NCI-H526 treated with DMSO at 0.1 percent for 48 hours (cell line): ENCODE results near the gene STK26.
"Not testable (repeated sequence)": the region's sequence is repeated elsewhere in the genome, so short reads cannot be mapped to it uniquely, and the experiment has no call there.

Source experiments
- DNase-seq: peaks from one replicate; lab custom pipeline; 2025; lab: John Stamatoyannopoulos, UW

STK26 gene

DNA sequence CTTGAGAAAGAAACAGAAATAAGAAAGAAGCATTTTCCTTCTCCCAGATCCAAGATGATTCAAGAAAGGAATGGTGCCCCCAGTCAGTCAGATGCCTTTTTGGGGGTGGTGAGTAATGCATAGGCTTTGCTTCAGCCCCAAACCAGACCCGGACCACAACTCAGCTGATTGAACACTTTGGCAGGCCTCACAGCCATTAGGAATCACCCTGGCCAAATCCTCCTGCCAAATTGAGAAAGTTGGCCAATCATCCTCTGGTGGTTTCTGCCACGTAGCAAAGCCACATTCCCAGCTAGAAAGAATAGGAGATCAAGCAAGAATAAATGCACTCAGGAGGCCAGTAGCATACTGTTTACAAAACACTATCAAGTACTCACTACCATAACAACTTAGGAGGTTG is 71.1 kb downstream of the STK26 start:
- no peak for DNase-seq

DNA sequence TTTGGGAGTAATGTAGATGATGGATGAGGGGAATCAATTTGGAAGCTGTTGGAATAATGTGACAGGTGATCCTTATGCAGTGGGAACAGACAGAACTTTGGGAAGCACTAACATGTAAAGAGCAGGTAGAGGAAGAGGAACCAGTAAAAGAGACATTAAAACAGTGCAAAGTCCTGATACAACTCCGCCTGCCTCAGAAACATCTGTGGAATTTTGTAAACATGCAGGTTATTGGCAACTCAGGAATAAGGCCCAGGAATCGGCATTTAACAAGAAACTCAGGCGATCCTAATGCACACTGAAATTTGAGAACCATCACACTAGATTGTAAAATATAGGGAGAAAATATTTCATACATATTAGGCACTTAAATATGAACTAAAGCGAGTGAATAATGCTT is 75.6 kb downstream of the STK26 start:
- DNase-seq = not testable (repeated sequence)

DNA sequence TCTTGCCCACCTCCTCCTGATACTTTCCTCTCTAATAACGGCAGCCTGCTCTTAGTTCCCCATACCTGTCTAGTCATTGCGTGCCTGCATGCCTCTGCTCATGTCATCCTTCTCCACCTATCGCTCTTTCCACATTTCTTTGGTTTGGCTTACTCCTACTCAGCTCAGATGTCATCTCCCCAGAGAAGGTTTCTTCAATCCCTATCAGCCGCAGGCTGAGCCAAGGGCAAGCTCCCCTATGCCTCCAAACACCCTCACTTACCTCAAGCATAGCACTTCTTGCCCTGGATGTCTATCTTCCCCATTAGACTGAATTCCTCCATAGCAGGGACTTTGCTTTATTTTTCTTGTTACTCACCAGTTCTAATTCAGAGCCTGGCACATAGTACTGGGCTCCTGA is 78.1 kb downstream of the STK26 start:
- DNase-seq = no peak

DNA sequence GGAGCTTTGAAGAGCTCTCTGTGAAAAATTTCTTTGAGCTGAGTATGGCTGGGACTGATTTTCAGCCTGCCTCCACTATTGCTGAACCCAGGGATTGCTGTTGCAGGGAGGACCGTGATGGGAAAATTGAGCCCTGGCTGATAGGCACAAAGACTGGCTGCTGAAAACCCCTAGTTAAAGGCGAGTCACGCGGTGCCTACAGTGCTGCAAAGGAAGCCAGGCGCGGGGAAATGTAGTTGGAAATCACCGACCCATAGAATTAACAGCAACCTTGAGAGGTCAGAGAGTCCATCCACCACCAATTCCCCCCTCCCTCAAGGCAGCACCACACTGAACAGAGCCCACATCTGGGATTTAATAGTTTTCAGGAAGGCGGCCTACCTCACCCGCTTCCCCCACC is 78.7 kb downstream of the STK26 start:
- no peak for DNase-seq

DNA sequence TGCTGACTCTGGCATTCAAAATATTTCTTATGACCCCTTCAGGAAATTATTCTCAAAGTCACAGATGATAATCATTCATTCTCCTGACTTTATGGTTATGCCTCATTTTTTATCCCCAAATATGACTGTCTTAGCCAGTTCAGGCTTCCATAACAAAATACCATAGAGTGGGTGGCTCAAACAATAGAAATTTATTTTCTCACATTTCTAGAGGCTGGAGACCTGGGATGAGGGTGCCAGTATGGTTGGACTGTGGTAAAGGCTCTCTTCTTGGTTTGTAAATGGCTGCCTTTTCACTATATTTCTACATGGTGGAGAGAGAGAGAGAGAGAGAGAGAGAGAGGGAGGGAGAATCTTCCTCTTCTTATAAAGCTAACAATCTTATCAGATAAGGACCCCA is 84.2 kb downstream of the STK26 start:
- DNase-seq = no peak

DNA sequence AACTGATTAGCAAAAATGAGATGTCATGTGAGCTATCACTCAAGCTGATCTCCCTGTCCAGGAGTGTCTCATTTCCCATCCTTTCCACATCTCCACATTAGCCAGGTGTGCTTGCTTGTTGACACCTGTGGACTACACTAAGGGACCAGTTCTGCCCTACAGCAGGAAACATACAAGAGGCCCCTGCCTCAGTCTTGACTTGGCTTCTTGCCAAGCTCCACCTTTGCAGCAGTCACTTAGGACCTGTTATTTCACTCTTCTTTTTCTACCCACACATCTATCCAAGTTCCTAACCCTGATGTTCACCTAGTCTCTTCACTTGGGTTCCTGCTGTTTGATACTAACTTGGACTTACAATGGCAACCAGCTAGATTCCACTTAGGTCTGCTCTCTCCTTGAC is 91.5 kb downstream of the STK26 start:
- no peak for DNase-seq

DNA sequence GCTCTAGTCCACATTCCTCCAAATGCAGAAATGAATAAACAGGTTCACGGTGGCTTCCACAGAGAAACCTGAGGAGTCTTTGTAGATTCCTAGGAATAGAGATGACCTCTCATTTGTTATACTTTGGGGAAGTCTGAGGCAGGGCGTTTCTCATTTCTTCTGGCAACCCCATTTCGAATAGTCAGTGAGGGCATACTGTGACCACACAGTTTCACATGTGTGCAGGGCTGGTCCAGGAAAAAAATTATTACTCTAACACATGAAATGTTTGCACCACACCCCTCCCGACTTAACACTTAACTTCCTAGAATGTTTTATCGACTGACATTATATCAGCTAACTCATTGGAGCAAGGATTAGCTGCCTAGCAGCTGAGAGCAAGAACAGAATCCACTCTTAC is 92.7 kb downstream of the STK26 start:
- no peak for DNase-seq

DNA sequence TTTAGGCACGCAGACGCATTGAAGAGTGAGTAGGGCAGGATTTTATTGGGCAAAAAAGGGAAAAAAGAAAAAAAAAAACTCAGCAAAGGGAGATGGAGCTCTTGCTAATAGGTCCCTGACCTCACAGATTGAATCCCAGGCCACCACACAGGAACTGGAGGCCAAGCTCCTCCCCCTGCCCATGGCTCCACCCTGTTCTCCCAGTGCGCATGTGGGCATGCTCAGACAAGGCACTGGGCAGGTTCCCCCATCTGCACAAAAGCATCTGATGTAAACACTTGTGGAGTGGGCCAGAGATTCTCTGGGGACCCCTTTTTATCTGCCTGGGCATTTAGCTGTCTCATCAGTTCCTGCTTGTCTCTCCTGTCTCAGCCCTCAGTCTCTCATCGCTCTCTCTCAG is 95.3 kb downstream of the STK26 start:
- no peak for DNase-seq

DNA sequence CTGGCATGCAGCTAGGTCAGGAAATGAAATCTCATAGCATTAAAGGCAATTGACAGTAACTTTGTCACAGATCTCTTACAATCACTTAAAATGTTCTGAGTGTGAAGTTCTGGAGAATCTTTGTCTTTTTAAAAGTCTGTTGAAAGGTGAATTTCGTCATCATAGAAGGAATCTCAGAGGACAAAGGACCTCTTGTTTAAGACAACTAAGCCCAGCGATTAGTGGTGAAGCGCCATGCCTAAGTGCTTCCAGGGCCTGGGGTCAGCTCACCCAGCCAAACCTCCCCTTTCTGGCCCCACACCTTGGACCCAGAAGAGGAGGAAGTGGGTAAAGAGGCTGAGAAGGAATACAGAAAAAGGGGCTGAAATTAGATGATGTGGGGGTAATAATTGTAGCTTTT is 96.2 kb downstream of the STK26 start:
- no peak for DNase-seq

DNA sequence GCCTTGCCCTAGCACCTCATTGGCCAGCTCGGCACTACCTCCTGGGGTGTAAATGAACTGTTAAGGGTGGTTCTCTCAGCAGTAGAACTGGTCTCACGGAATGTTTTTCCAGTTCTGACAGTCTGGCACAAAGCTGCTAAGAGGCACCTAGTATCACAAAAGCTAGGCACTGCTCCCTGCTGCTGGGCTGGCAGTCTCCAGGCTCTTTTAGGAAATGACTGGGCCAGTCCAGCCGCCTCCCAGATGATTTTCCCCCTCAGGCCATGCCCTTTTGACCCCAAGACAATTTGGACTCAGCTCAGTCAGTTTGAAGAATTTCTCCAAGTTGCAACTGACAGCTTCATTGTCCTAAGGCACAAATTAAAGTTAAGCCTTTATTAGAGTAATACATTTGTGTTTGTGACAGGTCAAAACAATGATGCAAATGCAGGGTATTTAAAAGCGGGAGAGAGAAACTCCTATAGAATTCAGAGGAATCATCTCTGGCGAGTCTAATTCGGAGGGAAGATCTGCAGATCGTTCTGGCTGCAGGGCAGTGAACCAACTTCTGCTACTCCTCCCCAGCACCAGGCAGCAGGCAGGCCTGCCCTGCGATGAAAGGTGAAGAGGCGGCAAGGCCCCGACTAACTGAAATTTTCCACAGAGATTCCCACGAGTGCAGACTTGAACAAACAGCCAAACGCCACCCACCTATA is 96.9 kb downstream of the STK26 start:
- no peak for DNase-seq

DNA sequence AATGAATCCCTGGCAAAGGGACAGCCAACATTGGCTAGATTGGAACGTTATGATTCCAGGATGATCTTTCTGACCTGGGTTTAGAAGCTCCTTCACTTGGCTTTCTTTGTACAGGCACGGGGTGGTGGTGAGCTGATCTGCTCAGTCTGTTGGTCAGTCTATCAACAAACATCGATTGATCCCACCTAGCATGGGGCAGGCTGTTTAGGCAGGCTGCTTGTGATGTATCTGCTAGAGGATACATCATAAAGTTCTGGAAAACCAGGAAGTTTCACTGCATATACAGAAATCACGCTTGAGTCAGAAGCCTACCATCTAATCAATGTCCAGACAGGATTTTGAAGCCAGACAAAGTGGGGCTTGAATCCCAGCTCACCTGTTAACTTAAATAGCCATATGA is 97.8 kb downstream of the STK26 start:
- DNase-seq = no peak
